GM12875 (cell line): ENCODE data around the gene QSOX1.

Source experiments
- H3K4me3 ChIP-seq: one replicate; pipeline ENCODE4 v1.5.1; 2011; ENCODE audit warnings: low read depth, low read length, control low read depth
- TF ChIP-seq, protein P1 (sequence below): IDR thresholded peaks from 2 replicates; pipeline ENCODE4 v1.5.1; 2011; ENCODE audit warnings: low read depth, mild to moderate bottlenecking, control low read depth, inconsistent platforms, low read length, moderate library complexity, borderline replicate concordance; ENCODE audit not compliant: insufficient read depth

QSOX1 gene

DNA sequence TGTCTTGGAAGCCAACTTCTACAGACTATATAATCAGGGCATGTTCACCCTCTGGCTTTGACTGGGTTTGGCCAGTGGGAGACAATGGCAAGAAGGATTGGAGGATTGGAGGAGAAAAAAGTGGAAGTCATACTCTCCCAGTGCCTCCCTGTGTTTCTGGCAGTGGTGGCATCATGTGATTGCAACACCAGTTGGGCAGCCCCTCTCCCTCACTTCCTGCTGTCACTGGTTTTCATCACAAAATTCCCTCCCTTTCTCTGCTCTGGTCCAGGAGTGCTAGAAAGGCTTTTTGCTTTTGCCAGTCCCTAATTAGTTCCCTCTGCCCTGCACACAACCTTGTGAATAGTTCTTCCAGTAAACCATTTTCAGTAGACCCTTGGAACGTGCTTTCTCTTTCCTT, 3.7 kb upstream of the QSOX1 start:
- TF ChIP-seq, protein P1, sequence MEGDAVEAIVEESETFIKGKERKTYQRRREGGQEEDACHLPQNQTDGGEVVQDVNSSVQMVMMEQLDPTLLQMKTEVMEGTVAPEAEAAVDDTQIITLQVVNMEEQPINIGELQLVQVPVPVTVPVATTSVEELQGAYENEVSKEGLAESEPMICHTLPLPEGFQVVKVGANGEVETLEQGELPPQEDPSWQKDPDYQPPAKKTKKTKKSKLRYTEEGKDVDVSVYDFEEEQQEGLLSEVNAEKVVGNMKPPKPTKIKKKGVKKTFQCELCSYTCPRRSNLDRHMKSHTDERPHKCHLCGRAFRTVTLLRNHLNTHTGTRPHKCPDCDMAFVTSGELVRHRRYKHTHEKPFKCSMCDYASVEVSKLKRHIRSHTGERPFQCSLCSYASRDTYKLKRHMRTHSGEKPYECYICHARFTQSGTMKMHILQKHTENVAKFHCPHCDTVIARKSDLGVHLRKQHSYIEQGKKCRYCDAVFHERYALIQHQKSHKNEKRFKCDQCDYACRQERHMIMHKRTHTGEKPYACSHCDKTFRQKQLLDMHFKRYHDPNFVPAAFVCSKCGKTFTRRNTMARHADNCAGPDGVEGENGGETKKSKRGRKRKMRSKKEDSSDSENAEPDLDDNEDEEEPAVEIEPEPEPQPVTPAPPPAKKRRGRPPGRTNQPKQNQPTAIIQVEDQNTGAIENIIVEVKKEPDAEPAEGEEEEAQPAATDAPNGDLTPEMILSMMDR = no peak
- no peak overlapping the region for H3K4me3 ChIP-seq

GRCh38 chr1:180151508-180151907, 3.2 kb upstream of the QSOX1 start:
- TF ChIP-seq, protein P1 = no peak
- no peak overlapping the region for H3K4me3 ChIP-seq

DNA sequence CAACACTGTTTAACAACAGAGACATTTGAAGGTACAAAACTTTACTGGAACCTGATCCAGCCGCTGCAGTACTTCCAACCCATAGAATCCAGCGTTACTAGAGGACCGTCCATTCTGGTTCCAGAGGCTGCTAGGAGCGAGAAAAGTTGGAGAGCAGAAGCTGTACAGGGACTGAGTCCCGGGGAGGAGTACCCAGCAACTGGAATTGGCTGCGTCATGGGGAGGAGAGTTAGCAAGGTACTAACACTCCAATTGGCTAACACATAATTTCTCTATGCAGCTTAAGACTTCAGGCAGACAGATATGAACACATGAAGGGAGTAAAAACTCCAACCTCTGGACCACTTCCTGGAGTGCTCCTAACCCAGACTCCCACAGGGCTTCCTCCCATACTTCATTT, 2.1 kb upstream of the QSOX1 start:
- no peak overlapping the region for H3K4me3 ChIP-seq
- TF ChIP-seq, protein P1 = no peak

DNA sequence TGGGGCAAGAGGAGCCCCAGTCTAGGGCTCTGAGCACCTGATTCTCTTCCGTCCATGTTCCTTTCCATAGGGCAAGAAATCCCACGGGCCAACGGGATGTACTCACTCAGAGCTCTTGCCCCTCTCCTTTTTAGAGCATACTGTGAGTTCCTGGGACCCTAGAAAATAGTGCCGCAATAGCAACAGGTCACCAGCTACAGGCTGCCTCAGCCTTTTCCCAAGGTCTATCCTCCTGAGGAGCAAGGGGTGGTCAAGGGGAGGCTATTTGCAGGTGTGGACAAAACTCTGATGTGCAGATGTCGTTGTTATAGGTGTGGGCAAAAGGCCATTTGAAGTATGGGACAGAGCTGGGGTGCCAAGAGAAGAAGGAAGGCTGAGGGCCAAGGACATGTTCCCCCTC, 1.6 kb upstream of the QSOX1 start:
- TF ChIP-seq, protein P1 = no peak
- H3K4me3 ChIP-seq = no peak overlapping the region

DNA sequence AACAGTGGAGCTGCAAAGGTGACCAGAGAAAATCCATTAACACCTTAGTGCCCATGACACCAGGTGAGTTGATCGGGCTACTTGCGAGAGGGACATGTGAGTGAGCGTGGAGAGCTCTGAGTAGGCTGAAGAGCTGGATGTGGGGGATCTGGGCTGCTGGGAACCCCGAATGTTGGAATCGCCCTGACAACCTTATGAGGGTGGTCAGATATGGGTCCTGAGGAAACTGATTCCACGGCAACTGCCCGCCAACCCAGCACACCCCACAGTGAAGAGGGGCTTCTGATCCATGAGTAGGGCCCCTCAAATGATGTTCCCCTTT, 705 bp upstream of the QSOX1 start:
- H3K4me3 ChIP-seq = peak overlapping the region; percentile 88
- TF ChIP-seq, protein P1 = no peak

DNA sequence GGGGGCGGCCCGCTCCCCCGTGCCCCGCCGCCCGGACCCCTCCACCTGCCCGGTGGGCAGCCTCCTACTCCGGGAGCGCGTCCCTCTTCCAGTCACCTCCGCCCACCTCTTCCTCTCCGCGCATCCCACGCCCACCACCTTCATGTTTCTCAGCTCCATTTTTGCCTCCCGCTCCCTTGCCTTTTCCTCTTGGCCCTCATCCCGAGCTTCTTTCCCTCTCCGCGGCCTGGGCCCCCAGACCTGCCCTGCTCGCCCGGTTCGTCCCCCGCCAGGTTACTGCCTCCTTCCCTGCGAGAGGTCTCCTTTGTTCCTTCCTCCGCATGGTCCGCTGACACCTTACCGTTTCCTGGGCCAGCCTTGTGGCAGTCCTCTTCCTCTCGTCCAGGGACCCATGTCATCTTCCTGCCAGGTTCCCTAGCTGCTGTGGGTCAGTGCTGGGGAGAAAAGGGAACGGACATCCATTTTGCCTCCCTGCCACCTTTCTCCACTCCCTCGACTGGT, 563 bp downstream of the QSOX1 start:
- TF ChIP-seq, protein P1 = no peak
- peak overlapping the region; percentile 88 for H3K4me3 ChIP-seq

GRCh38 chr1:180156201-180156600, 1.5 kb downstream of the QSOX1 start:
- no peak overlapping the region for H3K4me3 ChIP-seq
- TF ChIP-seq, protein P1 = no peak
